HCT116 (cell line): ENCODE measurements around the gene MFAP3L. TPM values are rescaled to one million over a fixed set of nuclear protein-coding genes. Genes with fewer than 3 reads are reported as not detected.

Experiments
- ATAC-seq: fragments of 200-7000 bp; cut with Tn5 transposase; 2 replicates; pipeline ENCODE4 v1.9.1; 2020; ENCODE audit warnings: mild to moderate bottlenecking, moderate library complexity
- BruUV-seq: library from RNA; stranded (reverse); fragments of 400-500 nt; replicated peaks from 2 replicates; lab custom pipeline; 2021; lab: Mats Ljungman, UMichigan
- CTCF ChIA-PET: fragments of 300-600 bp; sonication (Branson Sonifier 250); formaldehyde crosslinking; loops from one replicate; lab custom pipeline; 2021; ENCODE audit warnings: antibody characterized with exemption; lab: Charles Lee
- POLR2A ChIA-PET: fragments of 300-600, 350-600 bp; sonication (Branson Sonifier 250); formaldehyde crosslinking; loops from one replicate; lab custom pipeline; 2021; ENCODE audit warnings: antibody characterized with exemption; lab: Charles Lee
- RAD21 ChIA-PET, 2 experiments: fragments of 300-600 bp; sonication (Branson Sonifier 250); formaldehyde crosslinking; loops; one replicate each; lab custom pipeline; 2023; ENCODE audit warnings: low total read pairs in 2 of 2; ENCODE audit not compliant: uncharacterized antibody in 2 of 2, unreplicated experiment in 2 of 2, low non-redundant PET in 1 of 2; lab: Charles Lee
- DNase-seq: peaks from one replicate; pipeline ENCODE4 v3.0.0-alpha.2; 2010; ENCODE audit warnings: low read depth, low spot score
- H2AFZ ChIP-seq: fragments of 200-600 bp; shearing (Covaris generic), sonication (generic); 2 replicates; pipeline ENCODE4 v1.6.1; 2017; ENCODE audit warnings: low read depth, mixed run types, mixed read lengths, antibody characterized with exemption, low read length; ENCODE audit not compliant: poor library complexity, severe bottlenecking
- H3K27ac ChIP-seq: 2 replicates; pipeline ENCODE4 v1.5.1; 2012; ENCODE audit warnings: low read depth, low read length
- H3K27me3 ChIP-seq: fragments of 200-600 bp; sonication (generic); 2 replicates; pipeline ENCODE4 v1.6.1; 2016; ENCODE audit warnings: mixed run types, low read length, mixed read lengths; ENCODE audit not compliant: insufficient read depth
- H3K36me3 ChIP-seq, 2 experiments: fragments of 200-500 bp in 1 of 2; fragments of 200-600 bp in 1 of 2; sonication (Bioruptor generic) in 1 of 2; sonication (generic) in 1 of 2; 2 replicates each; pipeline versions ENCODE4 v1.5.1 to v1.6.1; 2014 to 2016; ENCODE audit warnings: low read length in 2 of 2, inconsistent platforms in 1 of 2, mixed read lengths in 1 of 2, mixed run types in 1 of 2; ENCODE audit not compliant: insufficient read depth in 2 of 2, control insufficient read depth in 1 of 2
- H3K4me1 ChIP-seq, 2 experiments: fragments of 200-600 bp in 1 of 2; sonication (generic) in 1 of 2; 2 replicates each; pipeline versions ENCODE4 v1.5.1 to v1.6.1; 2012 to 2017; ENCODE audit warnings: low read length in 2 of 2, inconsistent platforms in 1 of 2, mild to moderate bottlenecking in 1 of 2, mixed read lengths in 1 of 2, mixed run types in 1 of 2, moderate library complexity in 1 of 2; ENCODE audit not compliant: insufficient read depth in 2 of 2, control insufficient read depth in 1 of 2
- H3K4me2 ChIP-seq: fragments of 200-600 bp; sonication (generic); 2 replicates; pipeline ENCODE4 v1.6.1; 2017; ENCODE audit warnings: mixed run types, low read length, mixed read lengths
- H3K4me3 ChIP-seq, 2 experiments: fragments of 200-600 bp in 1 of 2; sonication (generic) in 1 of 2; replicated peaks in 1 of 2; 2 replicates each; pipeline ENCODE4 v1.5.1; 2011 to 2016; ENCODE audit warnings: low read length in 2 of 2, control low read depth in 1 of 2, low read depth in 1 of 2, mild to moderate bottlenecking in 1 of 2, mixed read lengths in 1 of 2, mixed run types in 1 of 2
- H3K79me2 ChIP-seq: fragments of 200-600 bp; sonication (generic); 2 replicates; pipeline ENCODE4 v1.6.1; 2017; ENCODE audit warnings: mild to moderate bottlenecking, mixed run types, low read length, moderate library complexity, mixed read lengths; ENCODE audit not compliant: insufficient read depth
- H3K9ac ChIP-seq: fragments of 200-600 bp; sonication (generic); 2 replicates; pipeline ENCODE4 v1.6.1; 2016; ENCODE audit warnings: low read length, mixed read lengths
- H3K9me2 ChIP-seq: fragments of 200-600 bp; sonication (generic), shearing (Covaris generic); 2 replicates; pipeline ENCODE4 v1.6.1; 2017; ENCODE audit warnings: mixed run types, mild to moderate bottlenecking, moderate library complexity; ENCODE audit not compliant: insufficient read depth
- H3K9me3 ChIP-seq, 2 experiments: fragments of 200-500 bp in 1 of 2; fragments of 200-600 bp in 1 of 2; sonication (Bioruptor generic) in 1 of 2; sonication (generic) in 1 of 2; 2 replicates each; pipeline ENCODE4 v1.6.1; 2014 to 2017; ENCODE audit warnings: low read length in 2 of 2, mixed read lengths in 2 of 2, inconsistent platforms in 1 of 2, low read depth in 1 of 2, mild to moderate bottlenecking in 1 of 2, mixed run types in 1 of 2, moderate library complexity in 1 of 2; ENCODE audit not compliant: control insufficient read depth in 1 of 2, insufficient read depth in 1 of 2
- H4K20me1 ChIP-seq: fragments of 200-600 bp; sonication (generic), shearing (Covaris generic); 2 replicates; pipeline ENCODE4 v1.6.1; 2017; ENCODE audit warnings: mixed run types, mild to moderate bottlenecking, moderate library complexity; ENCODE audit not compliant: insufficient read depth
- CEBPB ChIP-seq: IDR thresholded peaks from 2 replicates; pipeline ENCODE4 v1.6.1; 2012; ENCODE audit warnings: low read depth
- EZH2 ChIP-seq: fragments of 200-600 bp; sonication (generic); IDR thresholded peaks from 2 replicates; pipeline ENCODE4 v1.6.1; 2017; ENCODE audit warnings: antibody characterized with exemption, mixed run types
- POLR2AphosphoS5 ChIP-seq: IDR thresholded peaks from 2 replicates; pipeline ENCODE4 v1.6.1; 2011; ENCODE audit warnings: mild to moderate bottlenecking, low read depth, low read length, moderate library complexity
- SP1 ChIP-seq: IDR thresholded peaks from 2 replicates; pipeline ENCODE4 v1.6.1; 2012; ENCODE audit warnings: low read depth
- SRF ChIP-seq: IDR thresholded peaks from 2 replicates; pipeline ENCODE4 v1.6.1; 2012; ENCODE audit warnings: low read depth
- intact Hi-C: fragments of 100-400 bp; cut with micrococcal nuclease; formaldehyde crosslinking; loops from 2 replicates; pipeline ENCODE4 v1.10.0; 2022
- total RNA-seq: library from RNA; stranded (reverse); gene quantifications from one replicate; pipeline ENCODE4 v1.2.1, GENCODE V29; 2021; ENCODE audit not compliant: unreplicated experiment
- TF ChIP-seq, protein P1 (sequence below): IDR thresholded peaks from 2 replicates; pipeline ENCODE4 v1.6.1; 2012
- TF ChIP-seq, protein P2 (sequence below): IDR thresholded peaks from 2 replicates; pipeline ENCODE4 v1.6.1; 2011; ENCODE audit warnings: mild to moderate bottlenecking, low read length, moderate library complexity; ENCODE audit not compliant: insufficient replicate concordance; ENCODE audit errors: extremely low read depth
- TF ChIP-seq, protein P3 (sequence below): IDR thresholded peaks from 2 replicates; pipeline ENCODE4 v1.6.1; 2012
- TF ChIP-seq, protein P4 (sequence below): IDR thresholded peaks from 2 replicates; pipeline ENCODE4 v1.6.1; 2012; ENCODE audit warnings: low read depth

MFAP3L gene
- total RNA-seq, 1 experiment from 2014 or later = 8.4 TPM

DNA sequence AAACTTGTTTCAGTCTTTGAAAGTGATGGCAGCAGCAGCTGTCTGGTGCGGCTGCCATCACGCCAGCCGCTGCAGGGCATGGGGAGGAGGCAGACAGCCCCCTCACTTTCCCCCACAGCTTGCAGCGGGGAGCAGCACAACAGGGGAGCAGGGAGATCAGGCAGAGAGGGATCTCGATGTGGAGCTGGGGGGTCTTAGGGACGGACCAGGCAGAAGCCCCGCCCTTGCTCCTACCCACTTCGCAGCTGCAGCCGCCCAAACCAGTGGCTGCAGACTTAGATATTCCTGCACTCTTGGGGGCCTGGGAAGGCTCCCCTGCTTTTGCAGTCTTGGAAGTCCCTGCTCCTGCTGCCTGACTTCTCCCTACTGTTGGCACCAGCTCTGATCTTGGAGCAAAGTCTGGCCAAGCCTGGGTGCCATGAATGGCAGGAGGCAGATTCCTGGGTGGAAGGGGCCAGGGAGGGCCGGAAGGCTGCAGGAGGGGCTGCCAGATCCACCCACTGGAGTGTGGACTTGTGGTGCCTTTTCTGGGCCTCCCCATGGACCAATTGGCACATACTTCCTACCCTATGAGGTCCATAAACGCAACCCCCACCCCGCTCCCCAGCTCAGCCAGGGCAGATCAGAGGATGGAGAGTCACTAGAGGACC is 14.0 kb upstream of the MFAP3L start:
- RAD21 ChIA-PET = no interaction called here
- intact Hi-C loops = no loop called here
- Histone ChIP-seq H3K27me3 (no peaks in the 10 kb centered on the region), H3K9me3 (no peaks in the 10 kb centered on the region), H3K4me2 (no peak overlapping the region), H3K9me2 (no peaks in the 10 kb centered on the region), H3K79me2 (no peaks in the 10 kb centered on the region), H3K4me3 (no peak overlapping the region), H2AFZ (no peak overlapping the region), H4K20me1 (no peaks in the 10 kb centered on the region), H3K9ac (no peak overlapping the region), H3K27ac (no peak overlapping the region), H3K36me3 (no peaks in the 10 kb centered on the region), H3K4me1 (no peaks in the 10 kb centered on the region)
- TF ChIP-seq SP1 (no peak), EZH2 (no peak), CEBPB (no peak), POLR2AphosphoS5 (no peak), SRF (no peak)
- TF ChIP-seq, protein P1, sequence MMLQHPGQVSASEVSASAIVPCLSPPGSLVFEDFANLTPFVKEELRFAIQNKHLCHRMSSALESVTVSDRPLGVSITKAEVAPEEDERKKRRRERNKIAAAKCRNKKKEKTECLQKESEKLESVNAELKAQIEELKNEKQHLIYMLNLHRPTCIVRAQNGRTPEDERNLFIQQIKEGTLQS = no peak
- TF ChIP-seq, protein P2, sequence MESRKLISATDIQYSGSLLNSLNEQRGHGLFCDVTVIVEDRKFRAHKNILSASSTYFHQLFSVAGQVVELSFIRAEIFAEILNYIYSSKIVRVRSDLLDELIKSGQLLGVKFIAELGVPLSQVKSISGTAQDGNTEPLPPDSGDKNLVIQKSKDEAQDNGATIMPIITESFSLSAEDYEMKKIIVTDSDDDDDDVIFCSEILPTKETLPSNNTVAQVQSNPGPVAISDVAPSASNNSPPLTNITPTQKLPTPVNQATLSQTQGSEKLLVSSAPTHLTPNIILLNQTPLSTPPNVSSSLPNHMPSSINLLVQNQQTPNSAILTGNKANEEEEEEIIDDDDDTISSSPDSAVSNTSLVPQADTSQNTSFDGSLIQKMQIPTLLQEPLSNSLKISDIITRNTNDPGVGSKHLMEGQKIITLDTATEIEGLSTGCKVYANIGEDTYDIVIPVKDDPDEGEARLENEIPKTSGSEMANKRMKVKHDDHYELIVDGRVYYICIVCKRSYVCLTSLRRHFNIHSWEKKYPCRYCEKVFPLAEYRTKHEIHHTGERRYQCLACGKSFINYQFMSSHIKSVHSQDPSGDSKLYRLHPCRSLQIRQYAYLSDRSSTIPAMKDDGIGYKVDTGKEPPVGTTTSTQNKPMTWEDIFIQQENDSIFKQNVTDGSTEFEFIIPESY = no peak
- TF ChIP-seq, protein P3, sequence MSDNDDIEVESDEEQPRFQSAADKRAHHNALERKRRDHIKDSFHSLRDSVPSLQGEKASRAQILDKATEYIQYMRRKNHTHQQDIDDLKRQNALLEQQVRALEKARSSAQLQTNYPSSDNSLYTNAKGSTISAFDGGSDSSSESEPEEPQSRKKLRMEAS = no peak
- TF ChIP-seq, protein P4, sequence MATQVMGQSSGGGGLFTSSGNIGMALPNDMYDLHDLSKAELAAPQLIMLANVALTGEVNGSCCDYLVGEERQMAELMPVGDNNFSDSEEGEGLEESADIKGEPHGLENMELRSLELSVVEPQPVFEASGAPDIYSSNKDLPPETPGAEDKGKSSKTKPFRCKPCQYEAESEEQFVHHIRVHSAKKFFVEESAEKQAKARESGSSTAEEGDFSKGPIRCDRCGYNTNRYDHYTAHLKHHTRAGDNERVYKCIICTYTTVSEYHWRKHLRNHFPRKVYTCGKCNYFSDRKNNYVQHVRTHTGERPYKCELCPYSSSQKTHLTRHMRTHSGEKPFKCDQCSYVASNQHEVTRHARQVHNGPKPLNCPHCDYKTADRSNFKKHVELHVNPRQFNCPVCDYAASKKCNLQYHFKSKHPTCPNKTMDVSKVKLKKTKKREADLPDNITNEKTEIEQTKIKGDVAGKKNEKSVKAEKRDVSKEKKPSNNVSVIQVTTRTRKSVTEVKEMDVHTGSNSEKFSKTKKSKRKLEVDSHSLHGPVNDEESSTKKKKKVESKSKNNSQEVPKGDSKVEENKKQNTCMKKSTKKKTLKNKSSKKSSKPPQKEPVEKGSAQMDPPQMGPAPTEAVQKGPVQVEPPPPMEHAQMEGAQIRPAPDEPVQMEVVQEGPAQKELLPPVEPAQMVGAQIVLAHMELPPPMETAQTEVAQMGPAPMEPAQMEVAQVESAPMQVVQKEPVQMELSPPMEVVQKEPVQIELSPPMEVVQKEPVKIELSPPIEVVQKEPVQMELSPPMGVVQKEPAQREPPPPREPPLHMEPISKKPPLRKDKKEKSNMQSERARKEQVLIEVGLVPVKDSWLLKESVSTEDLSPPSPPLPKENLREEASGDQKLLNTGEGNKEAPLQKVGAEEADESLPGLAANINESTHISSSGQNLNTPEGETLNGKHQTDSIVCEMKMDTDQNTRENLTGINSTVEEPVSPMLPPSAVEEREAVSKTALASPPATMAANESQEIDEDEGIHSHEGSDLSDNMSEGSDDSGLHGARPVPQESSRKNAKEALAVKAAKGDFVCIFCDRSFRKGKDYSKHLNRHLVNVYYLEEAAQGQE = no peak
- POLR2A ChIA-PET = no interaction called here
- DNase-seq (no peak), ATAC-seq (no peak)
- CTCF ChIA-PET = interaction anchor here (1.2 kb wide), 1 partner anchor 230 kb away, joined by 3 read pairs; no protein-coding TSS in a partner anchor
- no TSS peak for BruUV-seq
